ENCODE results near the gene AJM1.

GRCh38 chr9:136850866-136851775, 8.8 kb downstream of the AJM1 start:
- TF ChIP-seq CTCF (IDR thresholded peaks at IDR 0.05) (no peak), POLR2A (IDR thresholded peaks at IDR 0.05) (no peak), EP300 (IDR thresholded peaks at IDR 0.05) (no peak), POLR2AphosphoS5 (IDR thresholded peaks at IDR 0.05) (no peak)

Data from upper lobe of left lung (tissue), 4 donors.